Ishikawa (cell line): ENCODE data around the gene SPOCK1.

Experiments
- EGR1 ChIP-seq: IDR thresholded peaks from 2 replicates; pipeline ENCODE4 v1.6.1; 2012
- EP300 ChIP-seq: IDR thresholded peaks from 2 replicates; pipeline ENCODE4 v1.6.1; 2012; ENCODE audit warnings: borderline replicate concordance
- NFIC ChIP-seq: IDR thresholded peaks from 2 replicates; pipeline ENCODE4 v1.6.1; 2012
- RAD21 ChIP-seq: IDR thresholded peaks from 2 replicates; pipeline ENCODE4 v1.6.1; 2012; ENCODE audit warnings: low read depth
- TAF1 ChIP-seq: IDR thresholded peaks from 2 replicates; pipeline ENCODE4 v1.6.1; 2012; ENCODE audit warnings: low read depth, mild to moderate bottlenecking
- TCF12 ChIP-seq: IDR thresholded peaks from 2 replicates; pipeline ENCODE4 v1.6.1; 2012; ENCODE audit warnings: low read depth
- TEAD4 ChIP-seq: IDR thresholded peaks from 2 replicates; pipeline ENCODE4 v1.6.1; 2012
- USF1 ChIP-seq: IDR thresholded peaks from 2 replicates; pipeline ENCODE4 v1.6.1; 2012
- YY1 ChIP-seq: IDR thresholded peaks from 2 replicates; pipeline ENCODE4 v1.6.1; 2012; ENCODE audit warnings: low read depth
- ZBTB7A ChIP-seq: IDR thresholded peaks from 2 replicates; pipeline ENCODE4 v1.6.1; 2012; ENCODE audit warnings: low read depth
- TF ChIP-seq, protein P1 (sequence below): IDR thresholded peaks from 2 replicates; pipeline ENCODE4 v1.6.1; 2012
- TF ChIP-seq, protein P2 (sequence below): IDR thresholded peaks from 2 replicates; pipeline ENCODE4 v1.6.1; 2012; ENCODE audit warnings: low read depth, mild to moderate bottlenecking

GRCh38 chr5:137306903-137307302 is 192.2 kb downstream of the SPOCK1 start:
- no peak for TF ChIP-seq YY1
- TF ChIP-seq TCF12, result no peak
- no peak for TF ChIP-seq TAF1
- TF ChIP-seq NFIC, result no peak
- no peak for TF ChIP-seq EP300
- no peak for TF ChIP-seq EGR1
- TF ChIP-seq, protein P1, sequence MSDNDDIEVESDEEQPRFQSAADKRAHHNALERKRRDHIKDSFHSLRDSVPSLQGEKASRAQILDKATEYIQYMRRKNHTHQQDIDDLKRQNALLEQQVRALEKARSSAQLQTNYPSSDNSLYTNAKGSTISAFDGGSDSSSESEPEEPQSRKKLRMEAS, result no peak
- TF ChIP-seq ZBTB7A, result no peak
- no peak for TF ChIP-seq USF1
- TF ChIP-seq TEAD4, result no peak
- TF ChIP-seq RAD21, result no peak
- TF ChIP-seq, protein P2, sequence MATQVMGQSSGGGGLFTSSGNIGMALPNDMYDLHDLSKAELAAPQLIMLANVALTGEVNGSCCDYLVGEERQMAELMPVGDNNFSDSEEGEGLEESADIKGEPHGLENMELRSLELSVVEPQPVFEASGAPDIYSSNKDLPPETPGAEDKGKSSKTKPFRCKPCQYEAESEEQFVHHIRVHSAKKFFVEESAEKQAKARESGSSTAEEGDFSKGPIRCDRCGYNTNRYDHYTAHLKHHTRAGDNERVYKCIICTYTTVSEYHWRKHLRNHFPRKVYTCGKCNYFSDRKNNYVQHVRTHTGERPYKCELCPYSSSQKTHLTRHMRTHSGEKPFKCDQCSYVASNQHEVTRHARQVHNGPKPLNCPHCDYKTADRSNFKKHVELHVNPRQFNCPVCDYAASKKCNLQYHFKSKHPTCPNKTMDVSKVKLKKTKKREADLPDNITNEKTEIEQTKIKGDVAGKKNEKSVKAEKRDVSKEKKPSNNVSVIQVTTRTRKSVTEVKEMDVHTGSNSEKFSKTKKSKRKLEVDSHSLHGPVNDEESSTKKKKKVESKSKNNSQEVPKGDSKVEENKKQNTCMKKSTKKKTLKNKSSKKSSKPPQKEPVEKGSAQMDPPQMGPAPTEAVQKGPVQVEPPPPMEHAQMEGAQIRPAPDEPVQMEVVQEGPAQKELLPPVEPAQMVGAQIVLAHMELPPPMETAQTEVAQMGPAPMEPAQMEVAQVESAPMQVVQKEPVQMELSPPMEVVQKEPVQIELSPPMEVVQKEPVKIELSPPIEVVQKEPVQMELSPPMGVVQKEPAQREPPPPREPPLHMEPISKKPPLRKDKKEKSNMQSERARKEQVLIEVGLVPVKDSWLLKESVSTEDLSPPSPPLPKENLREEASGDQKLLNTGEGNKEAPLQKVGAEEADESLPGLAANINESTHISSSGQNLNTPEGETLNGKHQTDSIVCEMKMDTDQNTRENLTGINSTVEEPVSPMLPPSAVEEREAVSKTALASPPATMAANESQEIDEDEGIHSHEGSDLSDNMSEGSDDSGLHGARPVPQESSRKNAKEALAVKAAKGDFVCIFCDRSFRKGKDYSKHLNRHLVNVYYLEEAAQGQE, result no peak
